Neuronal stem cell (in vitro differentiated cells): ENCODE results near the gene RASGEF1C.

Experiments used
- DNase-seq: peaks from one replicate; pipeline ENCODE4 v3.0.0-alpha.2; 2013; ENCODE audit warnings: low spot score
- H2AFZ ChIP-seq: one replicate; pipeline ENCODE4 v1.6.1; 2013; ENCODE audit warnings: mild to moderate bottlenecking, low read length, inconsistent platforms
- H2AK5ac ChIP-seq: 2 replicates; pipeline ENCODE4 v1.6.1; 2013; ENCODE audit warnings: low read depth, mild to moderate bottlenecking, inconsistent platforms, low read length, moderate library complexity, mixed read lengths
- H2BK120ac ChIP-seq: 2 replicates; pipeline ENCODE4 v1.6.1; 2013; ENCODE audit warnings: low read depth, mild to moderate bottlenecking, inconsistent platforms, low read length, moderate library complexity, mixed read lengths
- H2BK12ac ChIP-seq: one replicate; pipeline ENCODE4 v1.6.1; 2013; ENCODE audit warnings: low read length, inconsistent platforms
- H2BK15ac ChIP-seq: 2 replicates; pipeline ENCODE4 v1.6.1; 2013; ENCODE audit warnings: mild to moderate bottlenecking, low read length, inconsistent platforms, mixed read lengths
- H2BK5ac ChIP-seq: one replicate; pipeline ENCODE4 v1.6.1; 2013; ENCODE audit warnings: inconsistent platforms, mild to moderate bottlenecking, low read length, moderate library complexity
- H3K14ac ChIP-seq: one replicate; pipeline ENCODE4 v1.6.1; 2013; ENCODE audit warnings: low read length, inconsistent platforms
- H3K18ac ChIP-seq: 2 replicates; pipeline ENCODE4 v1.6.1; 2013; ENCODE audit warnings: low read length, inconsistent platforms
- H3K23ac ChIP-seq: 2 replicates; pipeline ENCODE4 v1.6.1; 2013; ENCODE audit warnings: low read depth, mild to moderate bottlenecking, mixed read lengths, low read length, inconsistent platforms; ENCODE audit not compliant: poor library complexity
- H3K27ac ChIP-seq: replicated peaks from 3 replicates; pipeline ENCODE4 v1.5.1; 2013; ENCODE audit warnings: low read length, inconsistent platforms
- H3K27me3 ChIP-seq, 3 experiments: 2 replicates each; pipeline ENCODE4 v1.6.1; 2013; ENCODE audit warnings: low read length in 3 of 3, mild to moderate bottlenecking in 2 of 3, inconsistent platforms in 1 of 3, low read depth in 1 of 3, mixed read lengths in 1 of 3, moderate library complexity in 1 of 3; ENCODE audit not compliant: control insufficient read depth in 3 of 3, insufficient read depth in 3 of 3
- H3K36me3 ChIP-seq, 2 donors: replicated peaks in 1 of 2; 2 replicates each; pipeline ENCODE4 v1.6.1; 2013; ENCODE audit warnings: low read length in 2 of 2; ENCODE audit not compliant: control insufficient read depth in 2 of 2, insufficient read depth in 2 of 2
- H3K4ac ChIP-seq: 2 replicates; pipeline ENCODE4 v1.6.1; 2013; ENCODE audit warnings: inconsistent platforms, mild to moderate bottlenecking, low read length, moderate library complexity
- H3K4me1 ChIP-seq, 2 donors: 1 replicate in 1 of 2; 2 replicates in 1 of 2; pipeline ENCODE4 v1.6.1; 2013; ENCODE audit warnings: low read length in 2 of 2, low read depth in 1 of 2; ENCODE audit not compliant: control insufficient read depth in 2 of 2, insufficient read depth in 1 of 2
- H3K4me2 ChIP-seq: one replicate; pipeline ENCODE4 v1.6.1; 2013; ENCODE audit warnings: mild to moderate bottlenecking, low read length, inconsistent platforms; ENCODE audit not compliant: insufficient read depth, poor library complexity, severe bottlenecking
- H3K4me3 ChIP-seq, 2 donors: 2 replicates each; pipeline ENCODE4 v1.5.1; 2013; ENCODE audit warnings: low read length in 2 of 2, mild to moderate bottlenecking in 2 of 2, inconsistent platforms in 1 of 2, moderate library complexity in 1 of 2
- H3K79me1 ChIP-seq: one replicate; pipeline ENCODE4 v1.6.1; 2013; ENCODE audit warnings: low read depth, mild to moderate bottlenecking, inconsistent platforms, low read length, moderate library complexity
- H3K9ac ChIP-seq: one replicate; pipeline ENCODE4 v1.6.1; 2013; ENCODE audit warnings: mild to moderate bottlenecking, low read depth, low read length, inconsistent platforms; ENCODE audit not compliant: poor library complexity
- H3K9me3 ChIP-seq, 2 donors: replicated peaks in 1 of 2; 2 replicates each; pipeline versions ENCODE3 to v1.6.1; 2013; ENCODE audit warnings: low read length in 2 of 2, mild to moderate bottlenecking in 2 of 2, inconsistent platforms in 1 of 2, low read depth in 1 of 2, mixed read lengths in 1 of 2, moderate library complexity in 1 of 2; ENCODE audit not compliant: control insufficient read depth in 2 of 2, insufficient read depth in 1 of 2
- H4K8ac ChIP-seq: one replicate; pipeline ENCODE4 v1.6.1; 2013; ENCODE audit warnings: low read depth, mild to moderate bottlenecking, inconsistent platforms, low read length, moderate library complexity
- H4K91ac ChIP-seq: one replicate; pipeline ENCODE4 v1.6.1; 2013; ENCODE audit warnings: low read length, low read depth, mild to moderate bottlenecking, inconsistent platforms; ENCODE audit not compliant: poor library complexity
- WGBS, 2 donors: extraction: QIAGEN DNeasy Blood & Tissue Kit; methylation state at CpG; one replicate each; pipeline ENCODE4 v1.1.7; 2013; ENCODE audit warnings: missing lambda C conversion rate in 2 of 2, mixed read lengths in 1 of 2; ENCODE audit not compliant: insufficient read length in 2 of 2, insufficient replicate concordance in 1 of 2; ENCODE audit errors: extremely low coverage in 2 of 2; 5-methylcytosine and 5-hydroxymethylcytosine counted together

Gene RASGEF1C

GRCh38 chr5:180159756-180160155 is 49.3 kb downstream of the RASGEF1C start:
- Histone ChIP-seq H4K91ac (no peak overlapping the region), H2AK5ac (no peak overlapping the region), H2BK12ac (peak overlapping the region; percentile 31), H2BK5ac (no peak overlapping the region), H3K4me2 (no peak overlapping the region), H4K8ac (no peak overlapping the region), H3K27me3 (no peaks in the 10 kb centered on the region), H3K4me3 (no peak overlapping the region), H2BK120ac (no peak overlapping the region), H2BK15ac (peak overlapping the region; percentile 18), H3K79me1 (no peaks in the 10 kb centered on the region), H3K9me3 (peaks cover 0 to 5% of the 10 kb centered on the region in 2 donors), H2AFZ (no peak overlapping the region), H3K36me3 (no peaks in the 10 kb centered on the region), H3K14ac (peak overlapping the region; percentile 17), H3K18ac (peak overlapping the region; percentile 51), H3K23ac (no peak overlapping the region), H3K9ac (no peak overlapping the region), H3K4ac (no peak overlapping the region), H3K27ac (no peak overlapping the region), H3K4me1 (no peaks in the 10 kb centered on the region)
- WGBS, 2 donors: no CpG with 5 or more reads among the region's 8 CpGs
- DNase-seq: no peak

GRCh38 chr5:180157866-180158265 is 51.1 kb downstream of the RASGEF1C start:
- WGBS, 2 donors: no CpG with 5 or more reads among the region's 6 CpGs
- Histone ChIP-seq H2BK15ac (no peak overlapping the region), H3K23ac (no peak overlapping the region), H3K4me1 (no peaks in the 10 kb centered on the region), H3K4me3 (no peak overlapping the region), H3K4me2 (no peak overlapping the region), H3K14ac (no peak overlapping the region), H2BK5ac (no peak overlapping the region), H2BK12ac (no peak overlapping the region), H3K27ac (no peak overlapping the region), H2AK5ac (no peak overlapping the region), H2AFZ (no peak overlapping the region), H3K27me3 (no peaks in the 10 kb centered on the region), H3K79me1 (no peaks in the 10 kb centered on the region), H2BK120ac (no peak overlapping the region), H3K9ac (no peak overlapping the region), H4K8ac (no peak overlapping the region), H3K4ac (no peak overlapping the region), H3K9me3 (peaks cover 0 to 5% of the 10 kb centered on the region in 2 donors), H3K18ac (no peak overlapping the region), H3K36me3 (no peaks in the 10 kb centered on the region), H4K91ac (no peak overlapping the region)
- DNase-seq: no peak

- Histone ChIP-seq H3K4me3 (no peak overlapping the region), H2BK5ac (no peak overlapping the region), H4K91ac (no peak overlapping the region), H2AFZ (no peak overlapping the region), H2AK5ac (no peak overlapping the region), H3K27ac (no peak overlapping the region), H3K14ac (no peak overlapping the region), H2BK120ac (no peak overlapping the region), H3K79me1 (no peaks in the 10 kb centered on the region), H3K18ac (no peak overlapping the region), H3K4me2 (no peak overlapping the region), H3K9ac (no peak overlapping the region), H3K4me1 (no peaks in the 10 kb centered on the region), H3K23ac (no peak overlapping the region), H3K9me3 (peaks cover 0 to 5% of the 10 kb centered on the region in 2 donors), H4K8ac (no peak overlapping the region), H3K27me3 (no peaks in the 10 kb centered on the region), H3K4ac (no peak overlapping the region), H3K36me3 (no peaks in the 10 kb centered on the region), H2BK15ac (no peak overlapping the region), H2BK12ac (no peak overlapping the region)
- WGBS, 2 donors: no CpG with 5 or more reads among the region's 10 CpGs
- DNase-seq: no peak
Measured at GRCh38 chr5:180156141-180156540, 52.9 kb downstream of the RASGEF1C start.

GRCh38 chr5:180155365-180155926 is 53.6 kb downstream of the RASGEF1C start:
- Histone ChIP-seq H3K18ac (no peak overlapping the region), H3K9ac (no peak overlapping the region), H4K91ac (no peak overlapping the region), H2AK5ac (no peak overlapping the region), H3K4me2 (no peak overlapping the region), H2BK15ac (no peak overlapping the region), H3K4ac (no peak overlapping the region), H2AFZ (no peak overlapping the region), H3K14ac (peak overlapping the region; percentile 56), H3K27ac (no peak overlapping the region), H3K4me1 (no peaks in the 10 kb centered on the region), H3K79me1 (no peaks in the 10 kb centered on the region), H2BK120ac (no peak overlapping the region), H3K9me3 (peaks cover 0 to 5% of the 10 kb centered on the region in 2 donors), H2BK5ac (peak overlapping the region; percentile 29), H4K8ac (no peak overlapping the region), H3K23ac (no peak overlapping the region), H2BK12ac (no peak overlapping the region), H3K4me3 (no peak overlapping the region), H3K27me3 (no peaks in the 10 kb centered on the region), H3K36me3 (no peaks in the 10 kb centered on the region)
- DNase-seq: no peak
- no CpG with 5 or more reads among the region's 17 CpGs for WGBS, 2 donors
